GM19455 (cell line): Measurements from ENCODE around the gene MED28.
"Not testable (repeated sequence)": the region's sequence is repeated elsewhere in the genome, so short reads cannot be mapped to it uniquely, and the experiment has no call there.

Experiments
- ATAC-seq: cut with Tn5 transposase; IDR thresholded peaks from one replicate; pipeline ENCODE4 v1.9.1; 2021; ENCODE audit not compliant: unreplicated experiment

Gene MED28

GRCh38 chr4:17614416-17615299, at the start of gene MED28:
Gene MED28 (plus strand): TSS chr4:17614641. CDS start chr4:17614655, 14 bp downstream.
- ATAC-seq, result peak; percentile 94

GRCh38 chr4:17565846-17566245, 48.6 kb upstream of the MED28 start:
- no peak for ATAC-seq

GRCh38 chr4:17567271-17567670, 47.2 kb upstream of the MED28 start:
- ATAC-seq, result no peak

- no peak for ATAC-seq
Observed at GRCh38 chr4:17574206-17574605, 40.2 kb upstream of the MED28 start.

- ATAC-seq, result not testable (repeated sequence)
Observed at GRCh38 chr4:17575177-17575576, 39.3 kb upstream of the MED28 start.

GRCh38 chr4:17576932-17577664, 37.3 kb upstream of the MED28 start, which contains the start of gene LAP3:
Gene LAP3 (plus strand): TSS chr4:17577198. CDS start chr4:17577466, 268 bp downstream.
- ATAC-seq, result peak; percentile 80

- ATAC-seq, result peak; percentile 21
Observed at GRCh38 chr4:17577665-17578481, 36.6 kb upstream of the MED28 start.

- peak; percentile 36 for ATAC-seq
Observed at GRCh38 chr4:17578482-17578891, 36.0 kb upstream of the MED28 start.

- no peak for ATAC-seq
Observed at GRCh38 chr4:17580969-17581368, 33.5 kb upstream of the MED28 start.

GRCh38 chr4:17583276-17583675, 31.2 kb upstream of the MED28 start:
- no peak for ATAC-seq

- ATAC-seq, result no peak
Observed at GRCh38 chr4:17583941-17584340, 30.5 kb upstream of the MED28 start.

GRCh38 chr4:17584521-17585213, 29.8 kb upstream of the MED28 start:
- ATAC-seq, result no peak

- no peak for ATAC-seq
Observed at GRCh38 chr4:17587094-17587822, 27.2 kb upstream of the MED28 start.

GRCh38 chr4:17589355-17589754, 25.1 kb upstream of the MED28 start:
- ATAC-seq, result no peak

- peak; percentile 68 for ATAC-seq
Observed at GRCh38 chr4:17595471-17596005, 18.9 kb upstream of the MED28 start.

GRCh38 chr4:17597517-17597916, 16.9 kb upstream of the MED28 start:
- no peak for ATAC-seq

GRCh38 chr4:17599826-17600225, 14.6 kb upstream of the MED28 start:
- no peak for ATAC-seq

- no peak for ATAC-seq
Observed at GRCh38 chr4:17605236-17605635, 9.2 kb upstream of the MED28 start.

- peak; percentile 44 for ATAC-seq
Observed at GRCh38 chr4:17613761-17614415, 553 bp upstream of the MED28 start.
